ENCODE results near the gene FKBP10.

GRCh38 chr17:41801374-41802271 lies 11.2 kb upstream of the FKBP10 start:
- TF ChIP-seq CSDC2 (CRISPR knock-in tag; IDR thresholded peaks at IDR 0.05) (no peak), BACH2 (CRISPR knock-in tag; IDR thresholded peaks at IDR 0.05; ENCODE audit: borderline replicate concordance) (no peak), PATZ1 (CRISPR knock-in tag; IDR thresholded peaks at IDR 0.05; ENCODE audit: borderline replicate concordance) (no peak), CREB5 (CRISPR knock-in tag; IDR thresholded peaks at IDR 0.05; ENCODE audit: low read depth) (no peak), ZNF565 (CRISPR knock-in tag; conservative IDR thresholded peaks at IDR 0.05; ENCODE audit: low read depth) (no peak), SNAI2 (CRISPR knock-in tag; IDR thresholded peaks at IDR 0.05) (no peak)
- TF ChIP-seq, protein P1, sequence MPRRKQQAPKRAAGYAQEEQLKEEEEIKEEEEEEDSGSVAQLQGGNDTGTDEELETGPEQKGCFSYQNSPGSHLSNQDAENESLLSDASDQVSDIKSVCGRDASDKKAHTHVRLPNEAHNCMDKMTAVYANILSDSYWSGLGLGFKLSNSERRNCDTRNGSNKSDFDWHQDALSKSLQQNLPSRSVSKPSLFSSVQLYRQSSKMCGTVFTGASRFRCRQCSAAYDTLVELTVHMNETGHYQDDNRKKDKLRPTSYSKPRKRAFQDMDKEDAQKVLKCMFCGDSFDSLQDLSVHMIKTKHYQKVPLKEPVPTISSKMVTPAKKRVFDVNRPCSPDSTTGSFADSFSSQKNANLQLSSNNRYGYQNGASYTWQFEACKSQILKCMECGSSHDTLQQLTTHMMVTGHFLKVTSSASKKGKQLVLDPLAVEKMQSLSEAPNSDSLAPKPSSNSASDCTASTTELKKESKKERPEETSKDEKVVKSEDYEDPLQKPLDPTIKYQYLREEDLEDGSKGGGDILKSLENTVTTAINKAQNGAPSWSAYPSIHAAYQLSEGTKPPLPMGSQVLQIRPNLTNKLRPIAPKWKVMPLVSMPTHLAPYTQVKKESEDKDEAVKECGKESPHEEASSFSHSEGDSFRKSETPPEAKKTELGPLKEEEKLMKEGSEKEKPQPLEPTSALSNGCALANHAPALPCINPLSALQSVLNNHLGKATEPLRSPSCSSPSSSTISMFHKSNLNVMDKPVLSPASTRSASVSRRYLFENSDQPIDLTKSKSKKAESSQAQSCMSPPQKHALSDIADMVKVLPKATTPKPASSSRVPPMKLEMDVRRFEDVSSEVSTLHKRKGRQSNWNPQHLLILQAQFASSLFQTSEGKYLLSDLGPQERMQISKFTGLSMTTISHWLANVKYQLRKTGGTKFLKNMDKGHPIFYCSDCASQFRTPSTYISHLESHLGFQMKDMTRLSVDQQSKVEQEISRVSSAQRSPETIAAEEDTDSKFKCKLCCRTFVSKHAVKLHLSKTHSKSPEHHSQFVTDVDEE (CRISPR knock-in tag; IDR thresholded peaks at IDR 0.05) = no peak
